ENCODE data around the gene PRDM16. TPM values are rescaled to one million over a fixed set of nuclear protein-coding genes. Genes with fewer than 3 reads are reported as not detected.

The PRDM16 gene
- total RNA-seq, 4 donors from 2014 or later = 0.41 to 0.95 TPM; not detected in 2

- Histone ChIP-seq H3K4me1 (no peaks in the 10 kb centered on the region), H3K36me3 (no peaks in the 10 kb centered on the region), H3K27me3 (peaks cover 44% of the 10 kb centered on the region), H3K27ac (no peak overlapping the region), H3K4me3 (no peak overlapping the region), H3K9me3 (no peaks in the 10 kb centered on the region)
- 84% methylated on average over 7 of the region's 7 CpGs; no CpG with 5 or more reads in 1 of the 2 donors for WGBS, 2 donors (ENCODE audit: low coverage in 1 of 2)
- no peak for DNase-seq
- in situ Hi-C loops (cut with MboI; ENCODE audit: low pct_ligation_motif_present in 1 of 4, low pct_unique_long_range_greater_than_20kb in 1 of 4, low sequenced_read_pairs in 3 of 4) = no loop called here
- intact Hi-C loops (cut with DNase I; ENCODE audit: low total_unique reads) = no loop called here
- TF ChIP-seq POLR2AphosphoS5 (IDR thresholded peaks at IDR 0.05) (no peak), EP300 (IDR thresholded peaks at IDR 0.05; ENCODE audit: low read depth) (no peak), POLR2A (IDR thresholded peaks at IDR 0.05) (no peak)
- TF ChIP-seq, protein P1, sequence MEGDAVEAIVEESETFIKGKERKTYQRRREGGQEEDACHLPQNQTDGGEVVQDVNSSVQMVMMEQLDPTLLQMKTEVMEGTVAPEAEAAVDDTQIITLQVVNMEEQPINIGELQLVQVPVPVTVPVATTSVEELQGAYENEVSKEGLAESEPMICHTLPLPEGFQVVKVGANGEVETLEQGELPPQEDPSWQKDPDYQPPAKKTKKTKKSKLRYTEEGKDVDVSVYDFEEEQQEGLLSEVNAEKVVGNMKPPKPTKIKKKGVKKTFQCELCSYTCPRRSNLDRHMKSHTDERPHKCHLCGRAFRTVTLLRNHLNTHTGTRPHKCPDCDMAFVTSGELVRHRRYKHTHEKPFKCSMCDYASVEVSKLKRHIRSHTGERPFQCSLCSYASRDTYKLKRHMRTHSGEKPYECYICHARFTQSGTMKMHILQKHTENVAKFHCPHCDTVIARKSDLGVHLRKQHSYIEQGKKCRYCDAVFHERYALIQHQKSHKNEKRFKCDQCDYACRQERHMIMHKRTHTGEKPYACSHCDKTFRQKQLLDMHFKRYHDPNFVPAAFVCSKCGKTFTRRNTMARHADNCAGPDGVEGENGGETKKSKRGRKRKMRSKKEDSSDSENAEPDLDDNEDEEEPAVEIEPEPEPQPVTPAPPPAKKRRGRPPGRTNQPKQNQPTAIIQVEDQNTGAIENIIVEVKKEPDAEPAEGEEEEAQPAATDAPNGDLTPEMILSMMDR (IDR thresholded peaks at IDR 0.05) = no peak
Observed at GRCh38 chr1:3034162-3034561, 34.8 kb upstream of the PRDM16 start.

DNA sequence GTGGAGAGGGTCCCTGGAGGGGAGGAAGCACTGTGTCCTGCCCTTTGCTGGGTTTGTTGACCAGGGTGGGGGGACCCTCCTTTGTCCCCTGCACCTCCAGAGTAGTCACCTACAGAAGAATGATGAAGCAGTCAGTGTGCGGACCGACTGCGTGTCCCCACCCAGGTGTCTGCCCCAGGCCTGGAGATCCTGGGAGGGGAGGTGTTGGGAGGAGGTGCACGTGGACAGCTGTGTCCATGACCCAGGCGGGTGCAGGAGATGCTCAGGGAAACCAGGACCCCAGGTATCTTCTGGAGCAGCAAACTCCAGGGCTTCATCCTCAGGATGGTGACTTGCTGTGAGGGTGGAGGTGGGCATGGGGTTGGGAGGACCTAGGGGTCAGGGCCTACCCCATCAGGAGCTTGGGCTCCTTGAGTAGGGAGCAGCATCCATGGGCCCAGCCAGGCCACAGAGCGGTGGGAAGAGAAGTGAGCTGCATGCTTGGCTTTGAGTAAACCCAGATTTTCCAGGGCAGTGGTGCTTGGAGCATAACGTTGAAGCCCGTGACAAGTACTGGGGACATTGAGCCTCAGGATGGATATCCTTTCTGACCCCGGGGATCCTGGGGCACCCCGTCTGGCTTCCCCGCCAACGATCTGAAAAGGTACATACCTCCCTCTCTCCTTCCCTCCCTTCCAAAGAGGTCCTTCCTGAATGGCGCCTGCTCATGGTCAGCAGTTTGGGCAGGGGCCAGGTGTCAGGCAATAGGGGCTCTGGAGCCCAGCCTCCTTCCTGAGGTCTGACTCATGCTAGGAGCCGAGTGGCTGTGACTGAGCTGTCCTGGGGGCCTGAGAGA is 34.1 kb upstream of the PRDM16 start:
- TF ChIP-seq POLR2AphosphoS5 (IDR thresholded peaks at IDR 0.05) (no peak), EP300 (IDR thresholded peaks at IDR 0.05; ENCODE audit: low read depth) (no peak), POLR2A (IDR thresholded peaks at IDR 0.05) (no peak)
- TF ChIP-seq, protein P1 (IDR thresholded peaks at IDR 0.05) = no peak
- intact Hi-C loops (cut with DNase I; ENCODE audit: low total_unique reads) (no loop called here), in situ Hi-C loops (cut with MboI; ENCODE audit: low pct_ligation_motif_present in 1 of 4, low pct_unique_long_range_greater_than_20kb in 1 of 4, low sequenced_read_pairs in 3 of 4) (no loop called here)
- Histone ChIP-seq H3K4me3 (no peak overlapping the region), H3K36me3 (no peaks in the 10 kb centered on the region), H3K27ac (no peak overlapping the region), H3K27me3 (peaks cover 36% of the 10 kb centered on the region), H3K4me1 (no peaks in the 10 kb centered on the region), H3K9me3 (no peaks in the 10 kb centered on the region)
- WGBS, 2 donors (ENCODE audit: low coverage in 1 of 2) = 76% methylated on average over 14 of the region's 14 CpGs; no CpG with 5 or more reads in 1 of the 2 donors
- no peak for DNase-seq

- in situ Hi-C loops (cut with MboI; ENCODE audit: low pct_ligation_motif_present in 1 of 4, low pct_unique_long_range_greater_than_20kb in 1 of 4, low sequenced_read_pairs in 3 of 4) = no loop called here
Observed at GRCh38 chr1:3035563-3036446, 33.2 kb upstream of the PRDM16 start.

More at GRCh38 chr1:3035563-3036446, 33.2 kb upstream of the PRDM16 start:
- no peaks in the 10 kb centered on the region for H3K4me1 ChIP-seq
- H3K36me3 ChIP-seq = no peaks in the 10 kb centered on the region
- no peak overlapping the region for H3K4me3 ChIP-seq
- peaks cover 31% of the 10 kb centered on the region for H3K27me3 ChIP-seq
- no peak overlapping the region for H3K27ac ChIP-seq
- 74% methylated on average over 19 of the region's 19 CpGs; no CpG with 5 or more reads in 1 of the 2 donors for WGBS, 2 donors (ENCODE audit: low coverage in 1 of 2)
- TF ChIP-seq POLR2AphosphoS5 (IDR thresholded peaks at IDR 0.05) (no peak), POLR2A (IDR thresholded peaks at IDR 0.05) (no peak), EP300 (IDR thresholded peaks at IDR 0.05; ENCODE audit: low read depth) (no peak)
- TF ChIP-seq, protein P1 (IDR thresholded peaks at IDR 0.05) = no peak
- no peaks in the 10 kb centered on the region for H3K9me3 ChIP-seq
- intact Hi-C loops (cut with DNase I; ENCODE audit: low total_unique reads) = no loop called here
- no peak for DNase-seq
